IPS-11a (cell line): ENCODE measurements around the gene CFAP54.
A peak's percentile ranks its signal among the peaks of the same experiment; 100 is the strongest.

Source experiments
- H3K4me3 ChIP-seq: one replicate; pipeline ENCODE4 v1.5.1; 2013; ENCODE audit warnings: low read depth, low read length, control low read depth

The CFAP54 gene

DNA sequence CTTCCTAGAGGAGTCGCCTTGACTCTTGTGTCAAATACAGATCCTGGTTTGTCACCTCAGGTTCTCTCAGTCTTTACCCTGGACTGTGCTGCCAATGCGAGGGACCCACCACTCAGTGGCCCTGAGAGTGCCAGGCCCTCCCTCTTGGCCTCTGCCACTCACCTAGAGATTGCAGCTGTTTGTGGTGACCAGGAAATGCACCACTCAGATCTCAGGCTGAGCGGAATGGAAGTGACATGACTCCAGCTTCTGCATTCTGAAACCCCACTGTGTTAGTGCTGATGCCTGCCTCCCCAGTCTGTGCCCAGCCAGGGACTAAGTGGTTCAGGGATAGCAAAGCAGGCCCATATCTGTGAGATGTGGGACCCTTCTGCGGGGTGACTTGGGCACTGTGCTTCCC lies 389.9 kb downstream of the CFAP54 start:
- no peak overlapping the region for H3K4me3 ChIP-seq

GRCh38 chr12:96880220-96880619 lies 390.8 kb downstream of the CFAP54 start:
- no peak overlapping the region for H3K4me3 ChIP-seq

DNA sequence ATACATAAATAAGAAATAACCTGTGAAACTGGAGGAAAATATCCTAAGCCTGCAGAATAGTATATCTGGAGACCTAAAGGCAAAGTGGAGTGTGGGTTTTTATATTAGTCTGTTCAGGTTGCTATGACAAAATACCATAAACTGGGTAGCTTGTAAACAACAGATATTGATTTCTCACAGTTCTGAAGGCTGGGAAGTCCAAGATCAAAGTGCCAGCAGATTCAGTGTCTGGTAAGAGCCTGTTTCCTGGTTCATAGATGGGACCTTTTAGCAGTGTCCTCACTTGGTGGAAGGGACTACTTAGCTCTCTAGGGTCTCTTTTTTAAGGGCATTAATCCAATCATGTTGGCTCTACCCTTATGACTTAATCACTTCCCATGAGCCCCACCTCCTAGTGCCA lies 392.2 kb downstream of the CFAP54 start:
- H3K4me3 ChIP-seq = no peak overlapping the region

- H3K4me3 ChIP-seq = no peak overlapping the region
These were observed 393.5 kb downstream of the CFAP54 start for GRCh38 chr12:96882862-96883261.

GRCh38 chr12:96883571-96883970 lies 394.2 kb downstream of the CFAP54 start:
- H3K4me3 ChIP-seq = no peak overlapping the region

- H3K4me3 ChIP-seq = no peak overlapping the region
These were observed 397.8 kb downstream of the CFAP54 start for GRCh38 chr12:96886998-96887677.

DNA sequence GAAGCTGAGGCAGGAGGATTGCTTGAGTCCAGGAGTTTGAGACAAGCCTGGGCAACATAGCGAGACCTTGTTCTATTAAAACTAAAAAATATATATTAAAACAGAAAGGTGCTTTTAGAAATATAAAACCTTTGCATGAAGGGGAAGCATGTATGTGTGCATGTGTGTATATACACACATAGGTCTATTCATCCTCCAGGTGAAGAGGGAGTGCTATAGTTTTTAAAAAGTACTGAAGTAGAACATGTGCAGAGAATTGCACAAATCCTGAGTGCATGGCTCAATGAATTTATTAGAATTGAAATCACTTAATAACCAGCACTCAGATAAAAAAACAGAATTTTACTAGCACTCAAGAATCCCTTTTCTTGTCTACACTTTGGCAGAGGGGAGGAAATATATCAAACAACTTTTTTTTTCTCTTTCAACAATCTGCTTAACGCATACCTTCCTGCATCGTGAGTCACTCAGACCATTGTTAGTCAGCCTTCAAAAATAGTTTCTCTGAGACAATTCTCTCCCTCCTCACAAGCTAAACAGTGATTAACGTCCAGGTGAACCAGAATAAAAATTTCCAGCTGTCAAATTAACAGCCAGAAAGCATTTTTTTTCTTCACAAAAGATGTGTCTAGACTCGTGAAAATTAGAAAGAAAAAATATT lies 400.0 kb downstream of the CFAP54 start:
- no peak overlapping the region for H3K4me3 ChIP-seq

DNA sequence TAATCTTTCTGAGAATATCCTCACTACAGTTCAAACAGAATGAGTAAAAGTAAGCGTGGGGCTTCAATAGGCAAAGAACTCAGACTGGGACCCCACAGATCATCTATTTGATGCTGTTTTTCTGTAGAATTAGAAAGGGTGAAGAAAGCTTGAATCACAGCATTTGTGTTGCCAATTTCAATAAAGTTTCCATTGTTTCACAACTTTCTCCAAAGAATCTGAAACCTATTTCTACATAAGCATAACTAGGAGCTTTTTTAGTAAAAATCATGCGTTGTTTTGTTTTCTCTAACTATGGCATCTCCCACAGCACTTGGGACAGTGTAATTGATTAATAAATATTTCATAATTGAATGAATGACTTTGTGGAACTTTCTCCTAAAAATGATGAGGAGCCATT lies 401.0 kb downstream of the CFAP54 start:
- H3K4me3 ChIP-seq = no peak overlapping the region

DNA sequence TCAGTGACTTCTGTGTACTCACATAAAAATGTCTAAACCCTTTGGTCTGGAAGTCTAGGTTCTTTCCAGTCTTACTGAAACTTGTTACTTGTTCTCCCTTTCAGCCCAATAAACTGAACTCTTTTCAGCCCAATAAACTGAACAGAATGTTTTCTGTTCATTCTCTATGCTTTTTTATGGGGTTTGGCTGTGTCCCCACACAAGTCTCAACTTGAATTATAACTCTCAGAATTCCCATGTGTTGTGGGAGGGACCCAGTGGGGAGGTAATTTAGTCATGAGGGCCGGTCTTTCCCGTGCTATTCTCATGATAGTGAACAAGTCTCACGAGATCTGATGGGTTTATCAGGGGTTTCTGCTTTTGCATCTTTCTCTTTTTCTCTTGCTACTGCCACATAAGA lies 402.7 kb downstream of the CFAP54 start:
- H3K4me3 ChIP-seq = no peak overlapping the region

- H3K4me3 ChIP-seq = no peak overlapping the region
These were observed 408.0 kb downstream of the CFAP54 start for GRCh38 chr12:96897421-96897820.

- no peak overlapping the region for H3K4me3 ChIP-seq
These were observed 411.8 kb downstream of the CFAP54 start for GRCh38 chr12:96901175-96901574.

- H3K4me3 ChIP-seq = no peak overlapping the region
These were observed 412.7 kb downstream of the CFAP54 start for GRCh38 chr12:96902076-96902475.

DNA sequence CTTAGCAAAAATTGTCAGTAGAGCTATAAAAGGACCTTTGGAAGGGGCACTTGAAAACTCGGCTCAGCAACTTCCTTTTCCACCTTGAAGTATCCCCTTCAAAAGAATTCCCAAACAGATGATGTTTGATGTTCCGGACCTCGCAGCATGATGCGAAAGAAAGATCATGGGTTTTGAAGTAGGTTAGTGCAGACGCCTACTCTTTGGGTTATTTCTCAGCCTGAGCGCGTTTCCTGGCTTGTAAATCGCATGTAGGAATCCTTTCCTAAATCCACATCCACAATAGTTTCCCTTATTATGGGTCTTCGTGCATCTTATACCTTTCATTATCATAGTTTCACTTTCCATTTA lies 417.1 kb downstream of the CFAP54 start:
- peak overlapping the region; percentile 89 for H3K4me3 ChIP-seq

DNA sequence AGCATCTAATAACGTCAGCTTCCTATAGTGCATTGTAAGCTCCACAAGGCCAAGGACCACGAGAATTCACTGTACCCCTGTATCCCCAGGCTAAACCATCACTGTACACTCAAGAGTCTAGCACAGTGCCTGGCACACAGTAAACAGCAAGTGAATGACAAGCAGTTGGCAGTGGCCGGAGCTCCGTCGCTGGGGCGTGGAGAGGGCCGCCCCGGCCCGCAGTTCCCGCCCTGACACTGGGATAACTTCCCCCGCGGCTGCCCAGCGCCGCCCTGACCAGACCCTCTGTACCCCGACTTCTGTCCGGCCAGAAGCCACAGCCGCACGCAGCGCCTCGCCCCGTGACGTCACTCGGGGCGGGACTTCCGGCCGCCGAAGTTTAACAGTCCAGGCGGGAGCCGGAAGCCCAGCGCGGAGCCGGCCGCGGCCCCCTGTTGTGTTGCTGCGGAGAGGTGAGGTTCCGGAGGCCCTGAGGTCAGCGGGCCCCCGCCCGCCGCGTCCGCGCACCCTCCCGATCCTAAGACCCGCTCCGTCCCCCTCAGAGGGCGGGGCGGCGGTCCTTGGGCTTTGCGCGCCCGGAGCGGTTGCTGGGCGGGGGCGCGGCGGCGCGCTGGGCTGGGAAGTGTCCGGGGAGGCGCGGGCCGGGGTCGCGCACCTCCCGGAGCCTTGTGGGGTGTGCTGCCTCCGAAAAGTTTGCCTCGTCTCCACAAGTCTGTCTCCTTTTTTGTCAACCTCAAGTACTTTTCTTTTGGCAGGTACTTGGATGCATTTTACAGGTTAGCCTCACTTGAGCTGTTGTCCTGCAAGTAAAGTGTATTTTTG lies 417.7 kb downstream of the CFAP54 start, which contains the start of gene NEDD1:
Gene NEDD1, plus strand, starts transcription at position 409 of the 822 bp plus-strand sequence. CDS start 2,503 bp downstream, outside the sequence.
- peak within 1 kb of the TSS; percentile 89 for H3K4me3 ChIP-seq

DNA sequence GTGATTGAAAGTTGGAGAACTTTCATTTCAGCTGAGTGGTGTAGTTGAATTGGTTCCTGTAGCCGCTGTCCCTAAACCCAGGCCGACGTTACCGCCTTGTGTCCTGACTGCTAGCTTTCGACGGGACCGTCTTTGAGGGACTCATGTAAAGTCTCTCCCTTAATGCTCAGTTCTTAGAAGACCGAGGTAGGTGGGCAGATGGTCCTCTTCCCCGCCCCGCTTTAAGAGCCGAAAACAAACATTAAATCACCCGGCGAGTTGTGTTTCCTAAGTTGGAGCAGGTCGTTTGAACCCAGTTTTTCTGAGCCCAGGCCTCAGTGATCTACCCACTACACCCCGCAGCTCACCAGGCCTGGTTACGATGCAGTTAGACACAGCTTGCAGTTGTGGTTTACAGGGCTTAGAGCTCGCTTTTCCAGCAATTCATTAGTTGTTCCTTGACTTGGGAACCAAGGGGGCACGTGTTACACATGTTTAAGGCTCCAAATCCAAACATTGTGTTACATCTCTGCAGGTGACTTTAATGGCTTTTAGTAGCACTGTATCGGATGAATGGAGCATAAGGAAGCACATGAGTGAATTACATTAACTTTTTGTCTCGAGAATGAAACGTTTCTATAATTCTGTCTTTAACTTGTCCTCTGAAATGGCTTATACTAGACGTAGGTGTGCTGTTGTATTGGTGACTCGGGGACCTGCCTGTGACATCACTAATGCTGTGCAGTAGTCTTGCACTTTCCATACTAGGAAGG lies 418.5 kb downstream of the CFAP54 start:
- H3K4me3 ChIP-seq = peak overlapping the region; percentile 89

- peak overlapping the region; percentile 89 for H3K4me3 ChIP-seq
These were observed 419.0 kb downstream of the CFAP54 start for GRCh38 chr12:96908423-96908675.

- no peak overlapping the region for H3K4me3 ChIP-seq
These were observed 422.9 kb downstream of the CFAP54 start for GRCh38 chr12:96912261-96912660.

DNA sequence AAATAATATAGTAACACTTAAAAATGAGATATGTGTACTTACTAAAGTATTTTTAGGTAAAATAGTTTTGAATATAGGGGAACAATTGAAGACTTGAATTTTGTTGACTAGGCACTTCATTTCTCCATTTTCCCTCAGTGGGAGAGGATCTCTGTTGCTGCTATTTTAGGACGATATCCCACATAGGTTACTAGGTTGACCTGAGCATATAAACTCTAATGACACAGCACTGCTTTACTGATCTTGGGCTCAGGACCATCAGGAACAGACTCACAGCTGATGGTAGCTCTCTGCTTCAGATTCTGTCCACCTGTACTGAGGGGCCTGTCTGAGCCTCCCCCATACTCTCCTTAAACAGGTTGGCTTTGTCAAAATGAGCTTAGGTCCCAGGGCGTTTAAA lies 423.6 kb downstream of the CFAP54 start:
- no peak overlapping the region for H3K4me3 ChIP-seq

DNA sequence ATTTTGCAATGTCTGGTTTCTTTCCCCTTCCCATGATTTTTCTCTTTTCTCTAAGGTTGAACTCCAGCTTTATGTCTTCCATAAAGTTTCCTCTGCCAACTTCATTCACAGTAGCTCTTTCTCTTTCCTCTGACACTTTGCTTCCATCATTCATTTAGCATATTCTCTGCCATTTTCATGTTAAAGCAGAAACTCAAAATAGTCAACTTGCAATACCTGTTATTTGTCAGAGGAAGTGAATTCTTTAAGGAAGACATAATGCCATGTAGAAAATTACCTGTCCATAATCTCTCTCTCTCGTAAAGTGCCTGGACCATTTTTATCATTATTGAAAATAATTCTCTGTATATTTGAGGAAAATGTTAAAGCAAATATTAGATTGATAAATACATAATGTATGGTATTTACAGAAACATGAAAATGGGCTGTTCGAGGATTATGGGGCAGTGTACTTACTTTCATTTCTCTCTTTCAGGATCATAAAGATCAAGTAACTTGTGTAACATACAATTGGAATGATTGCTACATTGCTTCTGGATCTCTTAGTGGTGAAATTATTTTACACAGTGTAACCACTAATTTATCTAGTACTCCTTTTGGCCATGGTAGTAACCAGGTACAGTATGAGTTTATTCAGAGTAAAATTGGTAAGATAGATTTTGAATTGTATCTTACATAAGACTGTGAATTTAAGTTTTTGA lies 430.3 kb downstream of the CFAP54 start:
- H3K4me3 ChIP-seq = no peak overlapping the region
